NOMO-1 treated with DMSO at 0.1 percent for 48 hours (cell line): Measurements from ENCODE around the gene PDE4D.
"Not testable (repeated sequence)": the region's sequence is repeated elsewhere in the genome, so short reads cannot be mapped to it uniquely, and the experiment has no call there.

Experiments used
- DNase-seq: peaks from one replicate; lab custom pipeline; 2025; ENCODE audit not compliant: unreplicated experiment; lab: John Stamatoyannopoulos, UW

The PDE4D gene

GRCh38 chr5:59308685-59309084 is 584.8 kb downstream of the PDE4D start:
- DNase-seq, result not testable (repeated sequence)

- not testable (repeated sequence) for DNase-seq
These were observed 590.2 kb downstream of the PDE4D start for GRCh38 chr5:59303289-59303716.

DNA sequence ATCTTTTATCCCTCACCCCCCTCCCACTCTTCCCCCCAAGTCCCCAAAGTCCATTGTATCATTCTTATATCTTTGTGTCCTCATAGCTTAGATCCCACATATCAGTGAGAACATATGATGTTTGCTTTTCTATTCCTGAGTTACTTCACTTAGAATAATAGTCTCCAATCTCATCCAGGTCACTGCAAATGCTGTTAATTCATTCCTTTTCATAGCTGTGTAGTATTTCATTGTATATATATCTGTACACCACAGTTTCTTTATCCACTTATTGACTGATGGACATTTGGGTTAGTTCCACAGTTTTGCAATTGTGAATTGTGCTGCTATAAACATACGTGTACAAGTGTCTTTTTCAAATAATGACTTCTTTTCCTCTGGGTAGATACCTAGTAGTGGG is 591.0 kb downstream of the PDE4D start:
- DNase-seq, result not testable (repeated sequence)

GRCh38 chr5:59301727-59302126 is 591.8 kb downstream of the PDE4D start:
- DNase-seq, result no peak

DNA sequence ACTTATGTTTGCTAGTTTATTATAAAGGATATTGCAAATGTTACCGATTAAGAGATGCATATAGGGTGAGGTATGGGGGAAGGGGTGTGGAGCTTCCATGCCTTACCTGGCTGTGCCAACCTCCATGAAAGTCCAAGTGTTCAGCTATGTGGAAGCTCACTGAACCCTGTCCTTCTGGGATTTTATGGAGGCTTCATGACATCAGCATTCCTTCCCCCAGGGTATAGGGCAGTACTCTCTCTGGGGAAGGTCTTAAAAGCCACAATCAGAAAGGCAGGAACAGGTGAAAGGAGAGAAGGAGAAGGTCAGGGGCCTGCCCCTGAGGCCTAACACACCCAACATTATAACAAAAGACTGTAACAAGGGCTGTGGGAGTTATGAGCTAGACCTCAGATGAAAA is 592.6 kb downstream of the PDE4D start:
- DNase-seq, result no peak

DNA sequence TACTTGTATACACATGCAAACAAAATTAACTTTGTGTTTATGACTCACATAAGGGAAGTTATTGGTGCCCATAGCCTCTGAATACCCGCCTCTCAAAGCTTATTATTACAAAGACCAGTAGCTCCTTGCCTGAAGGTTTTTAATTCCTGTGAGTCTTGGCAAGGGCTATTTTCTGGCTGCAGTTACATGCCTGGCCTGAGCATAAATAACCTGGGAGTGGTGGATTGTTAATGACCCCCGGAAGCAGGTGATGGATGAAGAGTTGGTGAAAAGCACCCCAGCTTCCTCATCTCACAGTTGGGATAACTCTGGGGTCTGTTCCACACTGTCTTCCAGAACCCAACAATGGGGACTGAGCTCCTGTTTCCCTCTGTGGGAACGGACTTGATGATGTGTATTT is 594.5 kb downstream of the PDE4D start:
- no peak for DNase-seq

DNA sequence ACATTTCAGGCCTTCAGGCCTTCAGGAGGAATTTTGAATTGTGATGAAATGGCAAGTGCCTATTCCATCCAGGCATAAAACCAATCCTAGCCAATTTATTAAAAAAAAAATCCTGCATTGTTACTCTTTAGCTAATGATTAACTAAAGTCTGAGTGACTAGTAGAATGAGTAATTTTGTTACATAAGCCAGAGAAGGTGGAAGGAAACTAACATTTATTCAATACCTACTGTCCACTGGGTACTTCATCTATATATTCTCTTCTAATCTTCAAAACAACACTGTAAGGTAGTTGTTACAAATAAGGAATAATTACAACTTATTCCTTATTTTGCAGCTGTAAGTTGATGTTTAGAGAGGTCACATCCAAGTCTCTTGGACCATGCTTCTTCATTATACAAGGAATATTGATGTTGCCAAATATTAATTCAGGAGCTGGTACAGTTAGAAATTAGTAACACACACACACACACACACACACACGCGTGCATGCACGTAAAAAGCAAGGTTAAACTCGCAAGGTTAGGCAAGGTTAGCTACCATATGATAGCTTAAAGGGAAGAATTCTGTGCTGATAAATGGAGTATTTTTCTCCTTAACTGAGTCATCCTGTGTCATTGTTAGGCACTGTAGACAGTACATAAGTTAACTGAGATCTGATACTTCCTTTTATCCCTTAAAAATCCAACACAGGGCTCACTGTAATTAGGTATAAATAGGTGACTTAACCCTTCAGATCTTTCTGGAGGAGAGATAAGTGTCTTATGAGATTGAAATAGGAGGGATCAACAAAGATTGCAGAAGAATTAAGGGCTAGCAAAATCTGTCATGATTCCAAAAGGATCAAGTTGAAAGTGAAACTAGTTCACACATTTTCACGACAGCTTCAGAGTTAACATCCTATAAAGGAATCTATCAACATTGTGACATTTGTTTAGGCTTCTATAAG is 596.9 kb downstream of the PDE4D start:
- DNase-seq, result no peak

- no peak for DNase-seq
These were observed 599.8 kb downstream of the PDE4D start for GRCh38 chr5:59293700-59294099.

GRCh38 chr5:59291941-59292340 is 601.6 kb downstream of the PDE4D start:
- DNase-seq, result no peak

DNA sequence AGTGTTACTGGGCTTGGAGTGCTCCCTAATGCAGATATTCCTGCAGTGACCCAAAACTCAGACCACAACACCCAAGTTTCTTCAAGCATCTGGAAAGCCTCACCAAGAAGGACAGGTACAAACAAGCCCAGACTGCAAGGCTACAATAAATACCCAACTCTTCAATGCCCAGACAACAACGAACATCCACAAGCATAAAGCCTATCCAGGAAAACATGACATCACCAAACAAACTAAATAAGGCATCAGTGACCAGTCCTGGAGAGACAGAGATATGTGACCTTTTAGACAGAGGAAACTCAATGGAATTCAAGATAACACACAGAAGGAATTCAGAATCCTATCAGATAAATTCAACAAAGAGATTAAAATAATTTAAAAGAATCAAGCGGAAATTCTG is 605.6 kb downstream of the PDE4D start:
- no peak for DNase-seq

DNA sequence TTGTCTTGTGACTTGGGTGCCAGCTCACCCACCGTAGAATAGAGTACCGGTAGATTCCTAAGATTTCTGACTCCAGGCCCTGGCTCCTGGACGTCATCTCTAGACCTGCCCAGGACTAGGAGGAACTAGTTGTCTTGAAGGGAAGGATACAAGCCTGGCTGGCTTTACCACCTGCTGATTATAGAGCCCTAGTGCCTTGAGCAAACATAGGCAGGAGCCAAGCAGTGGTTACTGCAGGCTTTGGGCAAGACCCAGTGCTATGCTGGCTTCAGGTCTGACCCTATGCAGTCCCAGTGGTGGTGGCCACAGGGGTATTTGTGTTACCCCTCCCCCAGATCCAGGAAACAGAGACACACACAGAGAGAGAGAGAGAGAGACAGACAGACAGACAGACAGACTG is 606.2 kb downstream of the PDE4D start:
- no peak for DNase-seq

- no peak for DNase-seq
These were observed 607.0 kb downstream of the PDE4D start for GRCh38 chr5:59286510-59286909.

- DNase-seq, result no peak
These were observed 608.1 kb downstream of the PDE4D start for GRCh38 chr5:59285300-59286016.

GRCh38 chr5:59282726-59283125 is 610.8 kb downstream of the PDE4D start:
- DNase-seq, result no peak

DNA sequence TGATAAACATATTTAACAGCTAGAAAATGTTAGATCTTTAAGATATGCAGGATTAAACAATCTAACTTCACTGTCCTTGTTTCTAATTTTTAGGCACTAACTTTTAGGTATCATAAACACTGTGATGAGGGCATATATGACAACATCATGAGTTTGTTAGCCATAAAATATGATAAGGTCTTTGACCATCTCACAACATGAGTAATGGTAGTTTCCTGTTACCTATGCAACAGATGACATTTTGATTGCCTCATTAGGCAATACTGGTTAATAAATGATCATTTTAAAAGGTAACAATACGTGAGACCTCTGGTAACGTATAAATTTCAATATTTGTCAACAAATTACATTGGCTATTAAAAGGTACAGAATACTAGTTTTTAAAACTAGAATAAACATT is 613.5 kb downstream of the PDE4D start:
- no peak for DNase-seq

DNA sequence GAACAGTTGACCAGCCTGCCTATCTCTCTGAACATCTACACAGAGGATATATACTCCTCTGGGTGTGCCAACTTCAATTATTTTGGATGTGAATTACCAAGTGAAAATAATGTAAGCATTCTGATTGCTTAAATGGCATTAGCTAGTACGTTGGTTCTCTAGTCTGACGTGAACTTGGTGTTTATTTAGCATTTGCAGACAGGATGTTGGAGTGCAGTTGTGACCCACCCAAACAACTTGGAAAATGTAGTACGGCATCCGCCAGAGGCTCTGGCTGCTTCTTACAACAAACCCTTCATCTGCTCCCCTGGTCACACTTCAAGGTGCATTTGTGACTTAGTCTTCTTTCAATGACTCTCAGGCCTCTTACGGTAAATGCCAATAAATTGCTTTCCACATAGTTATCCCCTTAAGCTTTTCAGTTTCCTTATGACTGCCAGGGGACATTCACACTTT is 616.6 kb downstream of the PDE4D start:
- DNase-seq, result no peak

- no peak for DNase-seq
These were observed 617.2 kb downstream of the PDE4D start for GRCh38 chr5:59276325-59276675.

DNA sequence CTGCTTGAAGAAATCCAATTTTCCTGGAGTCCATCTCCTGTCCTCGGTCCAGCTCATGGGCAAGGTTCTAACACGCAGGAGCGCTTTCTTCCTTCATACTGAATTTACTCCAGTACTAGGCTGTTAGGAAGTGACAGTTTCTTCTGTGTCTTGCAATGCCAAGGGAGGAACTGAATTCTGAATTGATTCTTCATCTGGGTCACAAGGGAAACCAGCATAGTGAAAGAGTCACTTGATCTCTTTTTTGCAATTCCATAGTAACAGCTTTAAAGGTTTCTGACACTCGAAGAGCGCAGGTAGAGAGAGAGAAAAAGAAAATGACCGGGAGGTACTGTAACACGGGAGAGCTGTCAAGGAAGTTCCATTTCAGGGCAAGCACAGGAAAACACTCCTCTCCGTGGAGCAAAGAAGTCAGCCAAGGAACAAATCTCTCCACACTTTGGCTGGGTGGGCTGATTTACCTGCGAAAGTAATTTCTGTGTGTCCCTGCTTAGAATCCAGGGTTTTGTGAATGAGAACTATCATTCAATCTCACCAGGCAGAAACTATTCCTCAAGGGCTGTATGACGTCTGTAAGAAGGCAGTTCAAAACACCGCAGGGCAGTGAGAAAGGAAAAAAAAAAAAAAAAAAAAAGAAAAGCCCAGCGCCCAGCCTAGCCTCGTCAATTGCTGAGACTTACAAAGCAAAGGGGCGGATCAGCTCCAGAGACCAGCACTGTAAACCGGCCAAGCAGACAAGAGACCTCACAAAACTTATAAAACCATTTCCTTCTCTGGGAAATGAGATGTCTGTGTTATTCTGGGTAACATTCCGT is 617.8 kb downstream of the PDE4D start:
- DNase-seq, result no peak

DNA sequence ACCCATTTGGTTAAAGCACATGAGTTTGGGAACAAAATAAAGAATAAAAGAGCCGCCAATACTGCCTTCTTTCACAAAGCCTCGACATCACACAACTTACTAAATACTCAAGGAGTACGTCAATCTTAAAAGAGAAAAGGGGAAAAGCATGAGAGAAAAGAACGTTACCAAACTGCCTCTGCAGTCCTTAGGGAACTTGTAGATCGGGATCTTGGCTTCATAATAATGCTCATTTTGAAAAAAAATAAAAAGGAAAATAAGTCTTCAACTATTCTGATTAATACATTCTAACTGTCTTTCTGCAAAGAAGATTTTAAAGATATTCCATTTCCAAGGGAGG is 618.4 kb downstream of the PDE4D start:
- DNase-seq, result no peak

GRCh38 chr5:59274106-59274636 is 619.4 kb downstream of the PDE4D start:
- DNase-seq, result no peak

- no peak for DNase-seq
These were observed 620.6 kb downstream of the PDE4D start for GRCh38 chr5:59272809-59273427.
